Naive thymus-derived CD4-positive, alpha-beta T cell (primary cell): Measurements from ENCODE around the gene FCGBP. TPM values are rescaled to one million over a fixed set of nuclear protein-coding genes. Genes with fewer than 3 reads are reported as not detected.

Source experiments
- ATAC-seq: fragments of 150-1000 bp; cut with Tn5 transposase; 2 replicates; pipeline ENCODE4 v1.10.0; 2021; ENCODE audit warnings: mild to moderate bottlenecking, moderate library complexity
- CTCF ChIA-PET: fragments of 350-600 bp; sonication (Branson Sonifier 250); formaldehyde crosslinking; loops from one replicate; lab custom pipeline; 2021; ENCODE audit warnings: antibody characterized with exemption; lab: Charles Lee
- POLR2A ChIA-PET: fragments of 350-600 bp; sonication (Branson Sonifier 250); formaldehyde crosslinking; loops from one replicate; lab custom pipeline; 2021; ENCODE audit warnings: antibody characterized with exemption, inconsistent platforms; lab: Charles Lee
- DNase-seq, 9 donors: peaks; one replicate each; pipeline versions ENCODE4 v3.0.0 to v3.0.0-alpha.2; 2020 to 2022; ENCODE audit warnings: mixed read lengths in 1 of 9
- H3K27ac ChIP-seq: one replicate; pipeline ENCODE4 v1.7.0; 2013; ENCODE audit warnings: mild to moderate bottlenecking, low read depth, low read length, moderate library complexity
- H3K27me3 ChIP-seq, 2 donors: one replicate each; pipeline ENCODE4 v1.7.0; 2013; ENCODE audit warnings: low read length in 2 of 2, mild to moderate bottlenecking in 2 of 2, moderate library complexity in 2 of 2; ENCODE audit not compliant: control insufficient read depth in 2 of 2, insufficient read depth in 2 of 2
- H3K36me3 ChIP-seq, 3 experiments: 1 replicate in 2 of 3; 2 replicates in 1 of 3; pipeline ENCODE4 v1.7.0; 2013; ENCODE audit warnings: low read length in 3 of 3, mild to moderate bottlenecking in 3 of 3, moderate library complexity in 1 of 3; ENCODE audit not compliant: insufficient read depth in 3 of 3, control insufficient read depth in 2 of 3
- H3K4me1 ChIP-seq, 2 donors: one replicate each; pipeline ENCODE4 v1.7.0; 2013; ENCODE audit warnings: low read length in 2 of 2, mild to moderate bottlenecking in 2 of 2, moderate library complexity in 1 of 2; ENCODE audit not compliant: control insufficient read depth in 2 of 2, insufficient read depth in 2 of 2
- H3K4me3 ChIP-seq: 2 replicates; pipeline ENCODE4 v1.7.0; 2013; ENCODE audit warnings: mild to moderate bottlenecking, low read length
- H3K9me3 ChIP-seq, 3 experiments: 1 replicate in 2 of 3; 2 replicates in 1 of 3; pipeline ENCODE4 v1.7.0; 2013; ENCODE audit warnings: low read length in 3 of 3; ENCODE audit not compliant: control insufficient read depth in 2 of 3
- H3K27ac Mint-ChIP-seq, 9 donors: one replicate each; pipeline ENCODE4 v1.8.0; 2020 to 2022; ENCODE audit warnings: mixed read lengths in 9 of 9, mild to moderate bottlenecking in 8 of 9, moderate library complexity in 5 of 9, inconsistent platforms in 2 of 9
- H3K27me3 Mint-ChIP-seq, 5 donors: one replicate each; pipeline ENCODE4 v1.8.0; 2021 to 2022; ENCODE audit warnings: mixed read lengths in 5 of 5, mild to moderate bottlenecking in 1 of 5
- H3K36me3 Mint-ChIP-seq, 5 donors: one replicate each; pipeline ENCODE4 v1.8.0; 2020 to 2022; ENCODE audit warnings: mixed read lengths in 5 of 5, mild to moderate bottlenecking in 3 of 5, inconsistent platforms in 1 of 5
- H3K4me1 Mint-ChIP-seq, 7 donors: one replicate each; pipeline ENCODE4 v1.8.0; 2020 to 2022; ENCODE audit warnings: mixed read lengths in 7 of 7, mild to moderate bottlenecking in 3 of 7, inconsistent platforms in 1 of 7
- H3K4me3 Mint-ChIP-seq, 10 donors: one replicate each; pipeline ENCODE4 v1.8.0; 2020 to 2022; ENCODE audit warnings: mild to moderate bottlenecking in 10 of 10, mixed read lengths in 10 of 10, moderate library complexity in 6 of 10, inconsistent platforms in 2 of 10
- H3K9me3 Mint-ChIP-seq, 11 donors: one replicate each; pipeline ENCODE4 v1.8.0; 2020 to 2022; ENCODE audit warnings: mixed read lengths in 11 of 11, mild to moderate bottlenecking in 4 of 11, inconsistent platforms in 1 of 11, moderate library complexity in 1 of 11
- intact Hi-C, 2 donors: fragments of 100-400 bp; cut with micrococcal nuclease; formaldehyde crosslinking; loops; one replicate each; pipeline ENCODE4 v1.15.1; 2023
- polyA plus RNA-seq, 2 donors: library from polyadenylated mRNA; unstranded; fragments of 300-500 nt; fragmentation: Illumina TruSeq; gene quantifications; one replicate each; pipeline ENCODE4 v1.2.3, GENCODE V29; 2021
- total RNA-seq, 6 experiments: library from RNA in 5 of 6; stranded (reverse) in 5 of 6; gene quantifications; 1 replicate in 5 of 6; 2 replicates in 1 of 6; pipeline ENCODE4 v1.2.3 and lab custom pipeline; 2021 to 2026

FCGBP gene
- total and polyA plus RNA-seq, 7 experiments from 2014 or later, result 0.57 to 118 (median 25.9) TPM

- Histone ChIP-seq H3K27me3 (no peaks in the 10 kb centered on the region), H3K4me3 (peak overlapping the region; percentile 43), H3K36me3 (no peaks in the 10 kb centered on the region), H3K4me1 (peaks cover 49 to 64% of the 10 kb centered on the region in 2 donors), H3K9me3 (peaks cover 0 to 4% (median 0%) of the 10 kb centered on the region in 3 experiments), H3K27ac (peak overlapping the region; percentile 57)
- ChIA-PET POLR2A (interaction anchor here (1.3 to 4.4 kb wide), 5 partner anchors 7 to 27 kb away, joined by 9 to 91 read pairs (median 14); partner anchors contain the start of gene PSMC4), CTCF (interaction anchor here (1.8 to 2.4 kb wide), 2 partner anchors 27 kb away, joined by 9 to 54 read pairs; partner anchors contain the start of gene PSMC4)
- Mint-ChIP-seq H3K4me1 (peaks cover 57 to 94% (median 77%) of the 10 kb centered on the region in 7 donors), H3K4me3 (peak overlapping the region in 8 of 10 donors; percentile 27 to 74 (median 65)), H3K27me3 (no peaks in the 10 kb centered on the region), H3K27ac (peak overlapping the region in 6 of 9 donors; percentile 36 to 90 (median 80)), H3K36me3 (peaks cover 6 to 49% (median 11%) of the 10 kb centered on the region in 5 donors), H3K9me3 (peaks cover 4 to 29% (median 16%) of the 10 kb centered on the region in 11 donors)
- ATAC-seq, result no peak
- DNase-seq, result no peak
- intact Hi-C loops, result loop anchor here in 1 of 2 donors (5.0 kb wide), 1 partner anchor 1011 kb away; the partner anchor contains the start of genes MRPS12 and SARS2
These were observed 9.2 kb upstream of the FCGBP start for GRCh38 chr19:39943586-39943985.

- peak overlapping the region; percentile 72 to 93 (median 87) for H3K27ac Mint-ChIP-seq
- peak overlapping the region; percentile 74 to 85 (median 78) for H3K4me3 Mint-ChIP-seq
- Histone ChIP-seq H3K27ac (peak overlapping the region; percentile 77), H3K4me1 (peaks cover 51 to 59% of the 10 kb centered on the region in 2 donors), H3K9me3 (peaks cover 0 to 4% (median 0%) of the 10 kb centered on the region in 3 experiments), H3K4me3 (peak overlapping the region; percentile 49), H3K27me3 (no peaks in the 10 kb centered on the region), H3K36me3 (no peaks in the 10 kb centered on the region)
- ChIA-PET POLR2A (interaction anchor here (0.6 to 4.4 kb wide), 9 partner anchors 9 to 34 kb away, joined by 3 to 91 read pairs (median 12); partner anchors contain the start of gene PSMC4), CTCF (interaction anchor here (0.6 to 2.4 kb wide), 6 partner anchors 9 to 35 kb away, joined by 3 to 54 read pairs (median 6); partner anchors contain the start of gene PSMC4)
- peaks cover 4 to 29% (median 16%) of the 10 kb centered on the region in 11 donors for H3K9me3 Mint-ChIP-seq
- DNase-seq (peak in 1 of 9 donors; percentile 6), ATAC-seq (no peak)
- intact Hi-C loops, result loop anchor here (1.0 to 5.0 kb wide), 2 partner anchors 55 to 1010 kb away; partner anchors contain the start of genes MRPS12 (in 1 of the 2), SARS2 (in 1 of the 2) and ZNF546 (in 1 of the 2)
- peaks cover 60 to 94% (median 74%) of the 10 kb centered on the region in 7 donors for H3K4me1 Mint-ChIP-seq
- H3K36me3 Mint-ChIP-seq, result peaks cover 6 to 48% (median 7%) of the 10 kb centered on the region in 5 donors
- H3K27me3 Mint-ChIP-seq, result no peaks in the 10 kb centered on the region
These were observed 7.9 kb upstream of the FCGBP start for GRCh38 chr19:39942366-39942730.

GRCh38 chr19:39941615-39942365 lies 7.4 kb upstream of the FCGBP start:
- Mint-ChIP-seq H3K4me3 (peak overlapping the region; percentile 74 to 85 (median 78)), H3K27ac (peak overlapping the region; percentile 72 to 93 (median 87)), H3K36me3 (peaks cover 6 to 45% (median 7%) of the 10 kb centered on the region in 5 donors), H3K27me3 (no peaks in the 10 kb centered on the region), H3K9me3 (peaks cover 4 to 29% (median 16%) of the 10 kb centered on the region in 11 donors), H3K4me1 (peaks cover 62 to 95% (median 77%) of the 10 kb centered on the region in 7 donors)
- intact Hi-C loops, result loop anchor here (1.0 to 5.0 kb wide), 4 partner anchors 12 to 1009 kb away; partner anchors contain the start of genes MRPS12 (in 1 of the 2), SARS2 (in 1 of the 2) and ZNF546 (in 1 of the 2)
- Histone ChIP-seq H3K4me1 (peaks cover 56 to 62% of the 10 kb centered on the region in 2 donors), H3K4me3 (peak overlapping the region; percentile 49), H3K27ac (peak overlapping the region; percentile 77), H3K27me3 (no peaks in the 10 kb centered on the region), H3K36me3 (no peaks in the 10 kb centered on the region), H3K9me3 (peaks cover 0 to 4% (median 0%) of the 10 kb centered on the region in 3 experiments)
- CTCF ChIA-PET, result interaction anchor here (0.5 to 2.4 kb wide), 8 partner anchors 10 to 118 kb away, joined by 3 to 54 read pairs (median 4); partner anchors contain the start of gene PSMC4
- ATAC-seq (peak; percentile 91), DNase-seq (peak in 8 of 9 donors; percentile 33 to 85 (median 78))
- POLR2A ChIA-PET, result interaction anchor here (0.6 to 4.4 kb wide), 10 partner anchors 9 to 34 kb away, joined by 3 to 91 read pairs (median 10); partner anchors contain the start of gene PSMC4

- DNase-seq (peak in 2 of 9 donors; percentile 21 to 39), ATAC-seq (no peak)
- Histone ChIP-seq H3K4me3 (peak overlapping the region; percentile 49), H3K4me1 (peaks cover 62 to 65% of the 10 kb centered on the region in 2 donors), H3K27me3 (no peaks in the 10 kb centered on the region), H3K27ac (peak overlapping the region; percentile 77), H3K9me3 (peaks cover 0 to 4% (median 0%) of the 10 kb centered on the region in 3 experiments), H3K36me3 (no peaks in the 10 kb centered on the region)
- peaks cover 4 to 42% (median 6%) of the 10 kb centered on the region in 5 donors for H3K36me3 Mint-ChIP-seq
- H3K9me3 Mint-ChIP-seq, result peaks cover 4 to 29% (median 16%) of the 10 kb centered on the region in 11 donors
- ChIA-PET POLR2A (interaction anchor here (1.0 to 4.4 kb wide), 9 partner anchors 8 to 33 kb away, joined by 3 to 91 read pairs (median 9); partner anchors contain the start of gene PSMC4), CTCF (interaction anchor here (0.5 to 2.4 kb wide), 5 partner anchors 12 to 29 kb away, joined by 3 to 54 read pairs (median 7); partner anchors contain the start of gene PSMC4)
- peak overlapping the region; percentile 72 to 93 (median 87) for H3K27ac Mint-ChIP-seq
- H3K4me1 Mint-ChIP-seq, result peaks cover 66 to 95% (median 79%) of the 10 kb centered on the region in 7 donors
- H3K4me3 Mint-ChIP-seq, result peak overlapping the region; percentile 74 to 85 (median 78)
- intact Hi-C loops, result loop anchor here (1.0 to 5.0 kb wide), 3 partner anchors 12 to 1009 kb away; partner anchors contain the start of genes MRPS12 (in 1 of the 2) and SARS2 (in 1 of the 2)
- H3K27me3 Mint-ChIP-seq, result no peaks in the 10 kb centered on the region
These were observed 6.7 kb upstream of the FCGBP start for GRCh38 chr19:39941151-39941550.

GRCh38 chr19:39940221-39940833 lies 5.9 kb upstream of the FCGBP start:
- intact Hi-C loops, result loop anchor here in 1 of 2 donors (5.0 kb wide), 1 partner anchor 1008 kb away; the partner anchor contains the start of genes MRPS12 and SARS2
- Mint-ChIP-seq H3K9me3 (peaks cover 4 to 29% (median 16%) of the 10 kb centered on the region in 11 donors), H3K36me3 (peaks cover 4 to 42% (median 6%) of the 10 kb centered on the region in 5 donors), H3K4me1 (peaks cover 72 to 95% (median 85%) of the 10 kb centered on the region in 7 donors), H3K27ac (peak overlapping the region; percentile 25 to 92 (median 82)), H3K4me3 (peak overlapping the region in 8 of 10 donors; percentile 14 to 84 (median 74)), H3K27me3 (no peaks in the 10 kb centered on the region)
- ATAC-seq (no peak), DNase-seq (no peak)
- Histone ChIP-seq H3K27me3 (no peaks in the 10 kb centered on the region), H3K9me3 (peaks cover 0 to 4% (median 0%) of the 10 kb centered on the region in 3 experiments), H3K4me1 (peaks cover 70 to 72% of the 10 kb centered on the region in 2 donors), H3K4me3 (no peak overlapping the region), H3K27ac (peak overlapping the region; percentile 77), H3K36me3 (no peaks in the 10 kb centered on the region)
- ChIA-PET CTCF (interaction anchor here (1.9 kb wide), 1 partner anchor 30 kb away, joined by 7 read pairs; the partner anchor contains the start of gene PSMC4), POLR2A (interaction anchor here (0.8 to 4.4 kb wide), 6 partner anchors 12 to 30 kb away, joined by 3 to 91 read pairs (median 8); partner anchors contain the start of gene PSMC4)
